ENCODE measurements around the gene DISC1. TPM values are rescaled to one million over a fixed set of nuclear protein-coding genes. Genes with fewer than 3 reads are reported as not detected.

The DISC1 gene
- total RNA-seq, 1 experiment from 2014 or later: 1.8 TPM

DNA sequence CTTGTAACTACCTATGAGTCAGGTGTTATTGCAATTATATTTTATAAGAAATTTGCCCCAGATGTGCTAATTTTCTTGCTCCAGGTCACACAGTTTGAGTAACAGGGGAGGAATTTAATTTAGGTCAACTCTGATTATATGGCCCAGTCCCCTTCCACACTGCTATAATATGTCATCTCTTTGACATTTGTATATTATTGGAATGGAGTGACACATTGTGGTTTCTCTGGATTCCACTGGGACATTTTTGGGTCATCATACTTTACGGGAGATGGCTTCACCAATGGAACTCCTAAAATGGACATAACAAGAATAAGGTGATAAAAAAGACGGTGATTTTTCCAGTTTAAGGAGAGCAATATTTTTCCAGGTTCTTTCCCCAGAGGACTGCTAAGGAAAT, 191.2 kb downstream of the DISC1 start:
- no peaks in the 10 kb centered on the region for H3K4me1 ChIP-seq (ENCODE audit: control insufficient read depth in 1 of 2, insufficient read depth in 2 of 2, low read length in 2 of 2)
- H3K27ac ChIP-seq (ENCODE audit: low read depth, low read length): no peak overlapping the region
- TF ChIP-seq, protein P1, sequence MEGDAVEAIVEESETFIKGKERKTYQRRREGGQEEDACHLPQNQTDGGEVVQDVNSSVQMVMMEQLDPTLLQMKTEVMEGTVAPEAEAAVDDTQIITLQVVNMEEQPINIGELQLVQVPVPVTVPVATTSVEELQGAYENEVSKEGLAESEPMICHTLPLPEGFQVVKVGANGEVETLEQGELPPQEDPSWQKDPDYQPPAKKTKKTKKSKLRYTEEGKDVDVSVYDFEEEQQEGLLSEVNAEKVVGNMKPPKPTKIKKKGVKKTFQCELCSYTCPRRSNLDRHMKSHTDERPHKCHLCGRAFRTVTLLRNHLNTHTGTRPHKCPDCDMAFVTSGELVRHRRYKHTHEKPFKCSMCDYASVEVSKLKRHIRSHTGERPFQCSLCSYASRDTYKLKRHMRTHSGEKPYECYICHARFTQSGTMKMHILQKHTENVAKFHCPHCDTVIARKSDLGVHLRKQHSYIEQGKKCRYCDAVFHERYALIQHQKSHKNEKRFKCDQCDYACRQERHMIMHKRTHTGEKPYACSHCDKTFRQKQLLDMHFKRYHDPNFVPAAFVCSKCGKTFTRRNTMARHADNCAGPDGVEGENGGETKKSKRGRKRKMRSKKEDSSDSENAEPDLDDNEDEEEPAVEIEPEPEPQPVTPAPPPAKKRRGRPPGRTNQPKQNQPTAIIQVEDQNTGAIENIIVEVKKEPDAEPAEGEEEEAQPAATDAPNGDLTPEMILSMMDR (IDR thresholded peaks at IDR 0.05 in 2 of 3, conservative IDR thresholded peaks at IDR 0.05 in 1 of 3; ENCODE audit: borderline replicate concordance in 1 of 3, insufficient read depth in 1 of 3, low read depth in 2 of 3, low read length in 2 of 3): no peak
- TF ChIP-seq, protein P2, sequence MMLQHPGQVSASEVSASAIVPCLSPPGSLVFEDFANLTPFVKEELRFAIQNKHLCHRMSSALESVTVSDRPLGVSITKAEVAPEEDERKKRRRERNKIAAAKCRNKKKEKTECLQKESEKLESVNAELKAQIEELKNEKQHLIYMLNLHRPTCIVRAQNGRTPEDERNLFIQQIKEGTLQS (IDR thresholded peaks at IDR 0.05): no peak
- TF ChIP-seq JUND (IDR thresholded peaks at IDR 0.05) (no peak), YY1 (IDR thresholded peaks at IDR 0.05; ENCODE audit: extremely low read depth, insufficient replicate concordance, low read depth, low read length) (no peak), EZH2phosphoT487 (IDR thresholded peaks at IDR 0.05; ENCODE audit: borderline replicate concordance) (no peak), POLR2A (IDR thresholded peaks at IDR 0.05; ENCODE audit: borderline replicate concordance, extremely low read depth, insufficient read depth, insufficient read length) (no peak), FOSL1 (IDR thresholded peaks at IDR 0.05; ENCODE audit: low read depth) (no peak)
- no peak overlapping the region for H2AFZ ChIP-seq (ENCODE audit: low read depth, low read length, poor library complexity, severe bottlenecking)
- no peak overlapping the region for H3K4me3 ChIP-seq (replicated peaks in 1 of 2; ENCODE audit: low read depth in 1 of 2, low read length in 2 of 2)
- no peaks in the 10 kb centered on the region for H3K79me2 ChIP-seq (ENCODE audit: insufficient read depth, low read length)
- no peaks in the 10 kb centered on the region for H3K9me2 ChIP-seq (ENCODE audit: insufficient read depth)
- no peaks in the 10 kb centered on the region; the same call in 1 of the 2 replicates for H4K20me1 ChIP-seq (ENCODE audit: insufficient read depth)
- H3K27me3 ChIP-seq (ENCODE audit: insufficient read depth, low read length): no peaks in the 10 kb centered on the region
- no peak for DNase-seq (ENCODE audit: low read depth, low spot score)
- intact Hi-C loops (cut with micrococcal nuclease): no loop called here
- no peaks in the 10 kb centered on the region for H3K36me3 ChIP-seq (ENCODE audit: control insufficient read depth in 1 of 2, insufficient read depth in 2 of 2, low read length in 2 of 2)
- ChIA-PET CTCF (no interaction called here), POLR2A (no interaction called here), RAD21 (ENCODE audit: low non-redundant PET in 1 of 2, low total read pairs in 2 of 2, uncharacterized antibody in 2 of 2, unreplicated experiment in 2 of 2) (no interaction called here)
- H3K9me3 ChIP-seq (ENCODE audit: control insufficient read depth in 1 of 2, insufficient read depth in 1 of 2, low read depth in 1 of 2, low read length in 2 of 2): no peaks in the 10 kb centered on the region
- no peak overlapping the region for H3K4me2 ChIP-seq (ENCODE audit: low read length)
- ATAC-seq: no peak
- BruUV-seq (replicated peaks): no TSS peak
- H3K9ac ChIP-seq (ENCODE audit: low read length): no peak overlapping the region

DNA sequence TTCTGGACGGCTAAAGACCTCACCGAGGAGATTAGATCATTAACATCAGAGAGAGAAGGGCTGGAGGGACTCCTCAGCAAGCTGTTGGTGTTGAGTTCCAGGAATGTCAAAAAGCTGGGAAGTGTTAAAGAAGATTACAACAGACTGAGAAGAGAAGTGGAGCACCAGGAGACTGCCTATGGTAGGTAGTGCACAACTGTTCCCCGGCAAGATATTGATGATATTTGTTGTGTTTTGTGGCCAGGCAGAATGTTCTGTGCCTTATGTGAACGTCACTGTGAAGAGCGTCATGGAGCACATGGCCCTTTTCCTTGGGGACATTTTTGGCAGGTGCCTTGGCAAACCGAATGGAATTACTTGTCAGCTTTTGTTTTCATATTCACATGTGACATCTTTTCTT, 191.7 kb downstream of the DISC1 start:
- no peak overlapping the region for H3K27ac ChIP-seq (ENCODE audit: low read depth, low read length)
- ATAC-seq (no peak), DNase-seq (ENCODE audit: low read depth, low spot score) (no peak)
- intact Hi-C loops (cut with micrococcal nuclease): no loop called here
- ChIA-PET POLR2A (no interaction called here), RAD21 (ENCODE audit: low non-redundant PET in 1 of 2, low total read pairs in 2 of 2, uncharacterized antibody in 2 of 2, unreplicated experiment in 2 of 2) (no interaction called here), CTCF (no interaction called here)
- H3K4me1 ChIP-seq (ENCODE audit: control insufficient read depth in 1 of 2, insufficient read depth in 2 of 2, low read length in 2 of 2): no peaks in the 10 kb centered on the region
- no TSS peak for BruUV-seq (replicated peaks)
- H3K9me2 ChIP-seq (ENCODE audit: insufficient read depth): no peaks in the 10 kb centered on the region
- no peaks in the 10 kb centered on the region; the same call in 1 of the 2 replicates for H4K20me1 ChIP-seq (ENCODE audit: insufficient read depth)
- H3K4me2 ChIP-seq (ENCODE audit: low read length): no peak overlapping the region
- H3K4me3 ChIP-seq (replicated peaks in 1 of 2; ENCODE audit: low read depth in 1 of 2, low read length in 2 of 2): no peak overlapping the region
- no peaks in the 10 kb centered on the region for H3K27me3 ChIP-seq (ENCODE audit: insufficient read depth, low read length)
- no peak overlapping the region for H2AFZ ChIP-seq (ENCODE audit: low read depth, low read length, poor library complexity, severe bottlenecking)
- H3K9ac ChIP-seq (ENCODE audit: low read length): no peak overlapping the region
- H3K9me3 ChIP-seq (ENCODE audit: control insufficient read depth in 1 of 2, insufficient read depth in 1 of 2, low read depth in 1 of 2, low read length in 2 of 2): no peaks in the 10 kb centered on the region
- no peaks in the 10 kb centered on the region for H3K36me3 ChIP-seq (ENCODE audit: control insufficient read depth in 1 of 2, insufficient read depth in 2 of 2, low read length in 2 of 2)
- H3K79me2 ChIP-seq (ENCODE audit: insufficient read depth, low read length): no peaks in the 10 kb centered on the region
- TF ChIP-seq, protein P3, sequence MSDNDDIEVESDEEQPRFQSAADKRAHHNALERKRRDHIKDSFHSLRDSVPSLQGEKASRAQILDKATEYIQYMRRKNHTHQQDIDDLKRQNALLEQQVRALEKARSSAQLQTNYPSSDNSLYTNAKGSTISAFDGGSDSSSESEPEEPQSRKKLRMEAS (IDR thresholded peaks at IDR 0.05): no peak
- TF ChIP-seq CEBPB (IDR thresholded peaks at IDR 0.05; ENCODE audit: low read depth): no peak
- TF ChIP-seq POLR2AphosphoS5 (IDR thresholded peaks at IDR 0.05; ENCODE audit: low read depth, low read length): no peak
- TF ChIP-seq POLR2A (IDR thresholded peaks at IDR 0.05; ENCODE audit: borderline replicate concordance, extremely low read depth, insufficient read depth, insufficient read length): no peak
- TF ChIP-seq CBX3 (IDR thresholded peaks at IDR 0.05; ENCODE audit: low read depth): no peak
- TF ChIP-seq, protein P4, sequence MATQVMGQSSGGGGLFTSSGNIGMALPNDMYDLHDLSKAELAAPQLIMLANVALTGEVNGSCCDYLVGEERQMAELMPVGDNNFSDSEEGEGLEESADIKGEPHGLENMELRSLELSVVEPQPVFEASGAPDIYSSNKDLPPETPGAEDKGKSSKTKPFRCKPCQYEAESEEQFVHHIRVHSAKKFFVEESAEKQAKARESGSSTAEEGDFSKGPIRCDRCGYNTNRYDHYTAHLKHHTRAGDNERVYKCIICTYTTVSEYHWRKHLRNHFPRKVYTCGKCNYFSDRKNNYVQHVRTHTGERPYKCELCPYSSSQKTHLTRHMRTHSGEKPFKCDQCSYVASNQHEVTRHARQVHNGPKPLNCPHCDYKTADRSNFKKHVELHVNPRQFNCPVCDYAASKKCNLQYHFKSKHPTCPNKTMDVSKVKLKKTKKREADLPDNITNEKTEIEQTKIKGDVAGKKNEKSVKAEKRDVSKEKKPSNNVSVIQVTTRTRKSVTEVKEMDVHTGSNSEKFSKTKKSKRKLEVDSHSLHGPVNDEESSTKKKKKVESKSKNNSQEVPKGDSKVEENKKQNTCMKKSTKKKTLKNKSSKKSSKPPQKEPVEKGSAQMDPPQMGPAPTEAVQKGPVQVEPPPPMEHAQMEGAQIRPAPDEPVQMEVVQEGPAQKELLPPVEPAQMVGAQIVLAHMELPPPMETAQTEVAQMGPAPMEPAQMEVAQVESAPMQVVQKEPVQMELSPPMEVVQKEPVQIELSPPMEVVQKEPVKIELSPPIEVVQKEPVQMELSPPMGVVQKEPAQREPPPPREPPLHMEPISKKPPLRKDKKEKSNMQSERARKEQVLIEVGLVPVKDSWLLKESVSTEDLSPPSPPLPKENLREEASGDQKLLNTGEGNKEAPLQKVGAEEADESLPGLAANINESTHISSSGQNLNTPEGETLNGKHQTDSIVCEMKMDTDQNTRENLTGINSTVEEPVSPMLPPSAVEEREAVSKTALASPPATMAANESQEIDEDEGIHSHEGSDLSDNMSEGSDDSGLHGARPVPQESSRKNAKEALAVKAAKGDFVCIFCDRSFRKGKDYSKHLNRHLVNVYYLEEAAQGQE (IDR thresholded peaks at IDR 0.05; ENCODE audit: low read depth): no peak
- TF ChIP-seq ELF1 (IDR thresholded peaks at IDR 0.05; ENCODE audit: borderline replicate concordance, low read depth): no peak
- no peak for TF ChIP-seq SIN3A (IDR thresholded peaks at IDR 0.05; ENCODE audit: low read depth)
- no peak for TF ChIP-seq JUND (IDR thresholded peaks at IDR 0.05)
- TF ChIP-seq EGR1 (IDR thresholded peaks at IDR 0.05; ENCODE audit: low read depth): no peak
